IMR-90 (cell line): Measurements from ENCODE around the gene NYAP1.
"Not testable (repeated sequence)": the region's sequence is repeated elsewhere in the genome, so short reads cannot be mapped to it uniquely, and the experiment has no call there.

Experiments used
- BHLHE40 ChIP-seq: fragments of 150-350 bp; IDR thresholded peaks from 2 replicates; pipeline ENCODE4 v1.6.1; 2016; ENCODE audit warnings: mild to moderate bottlenecking, low read depth, low read length
- CEBPB ChIP-seq: IDR thresholded peaks from 2 replicates; pipeline ENCODE4 v1.6.1; 2012; ENCODE audit warnings: low read depth, low read length, improper control_type of control experiment
- CHD1 ChIP-seq: IDR thresholded peaks from 2 replicates; pipeline ENCODE4 v1.6.1; 2012; ENCODE audit warnings: low read depth, low read length, improper control_type of control experiment
- CTCF ChIP-seq: conservative IDR thresholded peaks from 2 replicates; pipeline ENCODE4 v1.5.1; 2012; ENCODE audit warnings: mild to moderate bottlenecking, low read depth, low read length, improper control_type of control experiment
- ELK1 ChIP-seq: fragments of 150-350 bp; IDR thresholded peaks from 2 replicates; pipeline ENCODE4 v1.6.1; 2016; ENCODE audit warnings: low read depth, mild to moderate bottlenecking, low read length, moderate library complexity, borderline replicate concordance
- FOS ChIP-seq: fragments of 150-350 bp; IDR thresholded peaks from 2 replicates; pipeline ENCODE4 v1.6.1; 2016; ENCODE audit warnings: low read depth, low read length
- MAFK ChIP-seq: IDR thresholded peaks from 2 replicates; pipeline ENCODE4 v1.6.1; 2012; ENCODE audit warnings: low read depth, low read length, improper control_type of control experiment
- MXI1 ChIP-seq: IDR thresholded peaks from 2 replicates; pipeline ENCODE4 v1.6.1; 2012; ENCODE audit warnings: low read depth, mild to moderate bottlenecking, low read length, moderate library complexity, borderline replicate concordance
- POLR2A ChIP-seq: IDR thresholded peaks from 2 replicates; pipeline ENCODE4 v1.6.1; 2012; ENCODE audit warnings: mild to moderate bottlenecking, low read depth, low read length
- RFX5 ChIP-seq: IDR thresholded peaks from 2 replicates; pipeline ENCODE4 v1.8.0; 2012; ENCODE audit warnings: low read depth, mild to moderate bottlenecking, low read length, moderate library complexity
- USF2 ChIP-seq: fragments of 150-350 bp; IDR thresholded peaks from 2 replicates; pipeline ENCODE4 v1.6.1; 2017; ENCODE audit warnings: mild to moderate bottlenecking, antibody characterized with exemption, low read length, low read depth

GRCh38 chr7:100535982-100536381, 52.3 kb downstream of the NYAP1 start:
- TF ChIP-seq CTCF, MAFK, RFX5, POLR2A, CEBPB, USF2, ELK1, MXI1, FOS, CHD1, BHLHE40: not testable (repeated sequence)
